RPMI7951 (cell line): ENCODE measurements around the gene TLK2. TPM values are rescaled to one million over a fixed set of nuclear protein-coding genes. Genes with fewer than 3 reads are reported as not detected.

Experiments used
- DNase-seq: peaks from one replicate; pipeline ENCODE4 v3.0.0-alpha.2; 2012; ENCODE audit warnings: low read depth
- total RNA-seq: library from RNA; depleted of rRNA; stranded (reverse); fragments of >200 nt; shearing (Covaris generic); gene quantifications from 2 replicates; pipeline ENCODE4 v1.2.3, GENCODE V29; 2014; rRNA removed

TLK2 gene
- total RNA-seq, 1 experiment from 2014 or later: 20.3 TPM

DNA sequence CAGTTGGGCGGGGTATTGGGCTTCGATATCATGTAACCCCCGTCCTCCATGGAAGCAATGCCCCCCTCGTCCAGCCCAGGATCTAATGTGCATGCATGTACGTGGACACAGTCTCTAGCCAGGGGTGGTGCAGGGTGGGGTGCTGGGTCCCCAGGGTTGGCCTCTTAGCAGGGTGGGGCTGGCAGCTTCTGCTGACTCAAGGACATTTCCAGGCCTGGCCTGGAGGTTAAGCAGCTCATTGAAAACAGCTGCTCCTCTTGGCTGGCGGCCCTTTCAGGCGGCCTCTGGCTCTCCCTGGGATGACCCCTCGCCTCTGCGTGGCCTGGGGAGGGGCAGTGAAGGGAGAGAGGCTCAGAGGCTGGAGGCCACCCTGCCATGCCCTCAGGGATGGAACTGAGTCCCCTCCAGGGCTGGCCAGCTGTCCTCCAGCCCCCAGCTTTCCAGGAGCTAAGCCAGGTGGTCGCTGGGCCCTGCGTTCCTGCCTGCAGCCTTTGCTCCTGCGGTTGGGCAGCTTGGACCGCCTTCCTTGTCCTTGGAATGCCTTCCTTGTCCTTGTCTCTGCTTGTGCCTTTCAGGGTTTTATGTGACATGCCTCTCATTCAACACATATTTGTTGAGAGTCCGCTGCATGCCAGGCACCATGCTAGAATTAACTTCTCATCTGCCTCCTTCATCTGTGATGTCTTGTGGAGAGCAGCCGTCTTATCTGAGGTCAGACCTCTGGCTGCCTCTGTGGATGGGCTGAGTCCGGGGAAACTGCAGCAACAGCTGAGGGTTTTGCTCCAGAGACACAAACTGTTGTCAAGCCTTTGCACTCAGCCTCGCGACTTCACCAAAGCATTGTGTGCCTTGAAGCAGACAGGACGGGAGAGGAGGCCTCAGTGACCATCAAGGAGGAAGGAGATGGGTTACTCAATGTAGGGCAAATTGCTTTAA is 175.5 kb downstream of the TLK2 start:
- peak; percentile 94 for DNase-seq

DNA sequence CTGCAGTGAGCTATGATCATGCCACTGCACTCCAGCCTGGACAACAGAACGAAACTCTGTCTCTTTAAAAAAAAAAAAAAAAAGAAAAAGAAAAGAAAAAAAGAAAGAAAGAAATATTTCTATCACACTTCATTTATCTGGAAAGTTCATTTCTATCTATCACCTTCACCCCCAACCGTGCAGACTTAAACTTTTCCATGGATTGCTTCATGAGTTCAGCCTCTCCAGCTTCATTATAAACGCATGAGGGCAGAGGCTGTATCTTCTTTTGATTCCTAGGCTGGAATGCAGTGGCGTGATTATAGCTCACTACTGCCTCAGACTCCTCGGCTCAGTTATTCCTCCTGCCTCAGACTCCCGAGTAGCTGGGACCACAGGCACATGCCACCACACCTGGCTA is 177.0 kb downstream of the TLK2 start:
- DNase-seq: no peak

DNA sequence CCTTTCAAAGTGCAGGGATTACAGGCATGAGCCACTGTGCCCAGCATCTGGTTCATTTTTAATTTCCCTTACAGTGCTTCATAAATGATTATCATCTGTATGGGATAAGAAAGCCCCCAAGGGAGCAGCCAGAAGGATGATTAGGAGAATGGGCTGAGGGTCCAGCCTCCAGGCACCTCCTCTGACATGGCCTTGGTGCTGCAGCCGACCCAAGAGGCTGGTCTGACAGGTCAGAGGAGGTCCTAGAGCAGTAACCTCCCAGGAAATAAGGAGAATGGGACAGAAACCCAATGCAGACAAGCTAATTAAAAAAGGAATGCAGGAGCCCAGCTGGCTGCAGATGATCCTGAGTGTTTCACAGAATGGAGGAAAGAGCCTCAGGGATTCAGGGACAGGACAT is 177.8 kb downstream of the TLK2 start:
- DNase-seq: peak; percentile 14

DNA sequence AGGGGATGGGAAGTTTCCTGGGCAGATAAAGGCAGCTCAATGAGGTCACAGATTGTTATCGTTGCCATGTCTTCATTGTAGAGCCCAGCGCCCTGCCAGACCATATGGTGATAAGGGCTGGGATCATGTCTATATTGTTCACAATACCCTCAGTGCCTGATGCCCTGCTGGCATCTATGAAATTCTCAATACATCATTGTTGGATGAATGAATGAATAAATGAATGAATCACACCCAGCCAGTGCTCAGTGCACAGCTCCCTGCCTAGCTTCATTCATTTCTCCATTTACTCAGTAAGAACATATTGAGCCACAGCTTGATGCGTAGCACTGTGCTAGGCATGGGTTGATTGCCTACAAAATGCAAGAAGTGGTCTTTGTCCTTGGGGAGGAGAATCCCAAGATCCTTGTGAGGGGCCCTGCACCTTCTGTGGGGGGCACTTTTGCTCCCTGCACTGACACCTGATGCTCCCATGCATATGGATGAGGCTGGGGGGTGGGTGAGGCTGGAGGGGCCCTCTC is 178.6 kb downstream of the TLK2 start:
- DNase-seq: no peak

DNA sequence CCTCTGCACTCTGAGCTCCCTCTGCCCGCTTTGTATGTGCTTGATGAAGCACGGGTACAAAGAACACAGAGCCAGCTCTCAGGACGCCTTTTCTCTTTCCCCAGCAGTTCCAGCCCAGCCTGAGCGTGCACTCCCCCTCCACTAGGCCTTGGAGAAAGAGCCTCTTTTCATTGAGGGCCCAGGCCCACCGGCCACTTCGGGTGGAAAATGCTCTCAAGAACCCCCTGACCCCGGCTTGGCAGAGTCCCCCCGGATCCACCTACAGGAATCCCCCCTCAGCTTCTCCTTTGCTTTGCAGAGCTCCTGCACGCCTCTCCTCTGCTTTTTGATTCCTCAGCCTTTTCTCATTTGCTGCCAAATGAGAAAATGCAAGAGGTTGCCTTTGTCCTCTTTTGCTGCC is 179.1 kb downstream of the TLK2 start:
- no peak for DNase-seq

DNA sequence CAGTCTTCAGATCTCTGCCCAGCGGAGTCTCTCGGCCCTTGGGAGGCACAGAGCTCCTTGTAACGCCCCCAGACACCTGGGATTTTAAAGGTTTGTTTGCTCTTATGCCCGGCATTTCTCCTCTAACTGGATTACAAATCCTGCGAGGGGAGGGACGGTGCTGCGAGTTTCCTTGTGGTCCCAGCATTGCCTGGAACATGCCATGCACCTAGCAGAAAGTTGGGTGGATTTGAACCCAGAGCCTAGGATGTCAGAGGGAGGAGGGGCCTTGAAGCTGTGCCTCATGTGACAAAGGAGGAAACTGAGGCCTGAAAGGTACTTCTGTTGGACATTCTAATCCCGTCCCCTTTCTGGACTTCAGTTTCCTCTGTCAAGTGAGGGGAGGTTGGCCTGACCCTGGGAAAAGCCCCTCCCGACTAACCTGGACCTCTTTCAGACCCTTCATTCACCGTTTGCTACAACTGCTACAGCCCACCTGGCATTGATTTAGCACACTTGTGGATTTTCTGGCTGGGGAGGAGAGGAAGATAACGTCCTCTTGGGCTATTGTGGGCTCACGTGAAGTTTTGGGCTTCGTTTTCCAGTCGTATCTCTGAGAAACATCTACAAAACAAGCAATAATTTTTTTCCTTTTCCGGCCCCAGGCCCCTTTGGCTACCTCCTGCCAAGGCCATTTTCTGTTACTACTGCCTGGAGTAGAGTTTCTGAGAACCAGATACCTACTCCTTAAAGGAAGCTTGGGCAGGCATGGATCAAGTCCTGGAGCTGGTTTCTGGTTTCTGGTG is 179.7 kb downstream of the TLK2 start:
- DNase-seq: no peak

DNA sequence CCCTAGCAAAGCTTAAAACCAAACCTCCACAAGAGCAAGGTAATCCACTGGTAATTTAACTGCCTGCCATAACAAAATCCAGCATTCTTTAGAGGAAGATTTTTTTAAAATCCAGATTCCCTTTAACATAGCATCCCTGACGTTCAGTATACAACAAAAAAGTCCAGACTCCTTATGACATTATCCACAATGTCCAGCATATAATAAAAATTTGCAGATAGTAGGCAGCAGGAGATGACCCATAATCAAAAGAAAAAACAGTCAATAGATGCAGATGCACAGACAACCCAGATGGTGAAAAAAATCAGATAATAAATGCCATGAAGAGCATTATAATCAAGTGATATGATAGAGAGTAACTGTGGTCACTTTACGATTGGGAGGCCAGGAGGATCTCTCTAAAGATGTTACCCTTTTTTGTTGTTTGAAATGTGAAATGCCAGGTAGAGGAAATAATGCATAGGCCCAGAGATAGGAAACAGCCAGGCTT is 182.0 kb downstream of the TLK2 start:
- no peak for DNase-seq

DNA sequence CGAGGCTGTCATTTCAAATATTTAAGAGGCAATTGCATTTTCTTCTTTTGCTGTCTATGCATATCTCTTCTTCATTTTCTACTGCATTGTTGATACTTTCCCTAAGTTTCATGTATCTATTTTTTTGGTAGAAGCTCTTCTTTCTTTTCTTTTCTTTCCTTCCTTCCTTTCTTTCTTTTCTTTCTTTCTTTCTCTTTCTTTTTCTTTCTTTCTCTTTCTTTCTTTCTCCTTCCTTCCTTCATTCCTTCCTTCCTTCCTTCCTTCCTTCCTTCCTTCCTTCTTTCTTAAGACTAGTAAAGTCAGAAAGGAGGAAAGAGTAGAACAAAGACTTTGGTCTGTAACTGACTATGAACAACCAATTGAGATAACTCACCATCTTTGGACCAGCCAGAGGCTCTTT is 182.7 kb downstream of the TLK2 start:
- no peak for DNase-seq

DNA sequence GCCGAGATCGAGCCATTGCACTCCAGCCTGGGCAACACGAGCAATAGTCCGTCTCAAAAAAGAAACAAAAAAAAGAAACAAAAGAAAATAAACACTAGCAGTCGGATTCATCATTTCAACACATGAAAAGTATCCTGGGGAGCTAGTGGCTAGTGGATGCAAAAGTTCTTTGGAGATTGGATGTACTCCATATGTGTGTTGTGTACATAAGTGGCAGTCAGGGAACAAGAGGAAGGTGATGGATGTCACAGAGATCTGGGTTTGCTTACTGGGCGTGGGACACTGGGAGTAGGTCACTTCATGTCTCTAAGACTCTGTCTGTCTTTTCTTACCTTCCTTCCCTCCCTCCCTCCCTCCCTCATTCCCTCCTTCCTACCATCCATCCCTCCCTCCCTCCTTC is 184.2 kb downstream of the TLK2 start:
- no peak for DNase-seq

Other genes with a start within 250 kb of the TLK2 start
- gene EFCAB3, start 98.3 kb upstream of the TLK2 start, total RNA-seq: not detected in 2 replicates
- gene METTL2A, start 54.9 kb upstream of the TLK2 start, total RNA-seq: 17.2 and 19.0 TPM in 2 replicates
- 124 and 152 TPM in 2 replicates for gene MRC2, start 148.8 kb downstream of the TLK2 start, total RNA-seq